Uterus (tissue), 2 donors: ENCODE results near the gene KDM1B.

Experiments
- CTCF ChIP-seq, 4 experiments: fragments of 200-600 bp in 2 of 4; fragments of 450-650 bp in 2 of 4; sonication (generic) in 2 of 4; IDR thresholded peaks; one replicate each; pipeline ENCODE4 v1.5.1; 2016 to 2019; ENCODE audit warnings: antibody characterized with exemption in 4 of 4, mild to moderate bottlenecking in 2 of 4, moderate library complexity in 1 of 4
- POLR2A ChIP-seq, 2 donors: fragments of 450-650 bp; IDR thresholded peaks; one replicate each; pipeline ENCODE4 v1.6.1; 2016; ENCODE audit warnings: antibody characterized with exemption in 2 of 2, mild to moderate bottlenecking in 1 of 2, moderate library complexity in 1 of 2

GRCh38 chr6:18148304-18149025, 6.8 kb upstream of the KDM1B start:
- TF ChIP-seq CTCF (IDR thresholded peaks at IDR 0.05) (no peak), POLR2A (IDR thresholded peaks at IDR 0.05) (no peak)
